Measurements from ENCODE around the gene MRPL12.

DNA sequence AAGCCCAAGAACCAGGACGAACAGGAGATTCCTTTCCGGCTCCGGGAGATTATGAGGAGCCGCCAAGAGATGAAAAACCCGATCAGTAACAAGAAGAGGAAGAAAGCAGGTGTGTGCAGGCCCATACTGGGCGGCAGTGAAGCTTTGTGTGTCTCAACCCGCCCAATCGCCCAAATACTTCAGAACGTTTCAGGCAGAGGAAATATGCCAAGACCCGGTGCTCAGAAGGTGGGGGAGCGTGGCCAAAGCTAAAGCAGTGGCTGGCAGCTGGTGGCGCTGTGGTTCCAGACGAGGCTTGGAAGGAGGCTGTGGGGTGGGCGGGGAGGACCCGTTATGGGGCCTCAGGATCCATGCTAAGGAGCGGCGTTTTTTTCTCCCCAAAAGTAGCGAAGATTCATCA is 35.4 kb upstream of the MRPL12 start:
- no peak for TF ChIP-seq ZBTB26 (tag by site-specific recombination; optimal IDR thresholded peaks at IDR 0.05)
- TF ChIP-seq CTCF (tag by site-specific recombination; IDR thresholded peaks at IDR 0.05), result 0 out of 2 replicates have a peak, but pooled peaks have one; percentile 37
- no peak for TF ChIP-seq YY1 (tag by site-specific recombination; IDR thresholded peaks at IDR 0.05)
- no peak for TF ChIP-seq ZNF549 (tag by site-specific recombination; IDR thresholded peaks at IDR 0.05)
- TF ChIP-seq ZBTB8A (tag by site-specific recombination; IDR thresholded peaks at IDR 0.05), result no peak
- TF ChIP-seq, protein P1, sequence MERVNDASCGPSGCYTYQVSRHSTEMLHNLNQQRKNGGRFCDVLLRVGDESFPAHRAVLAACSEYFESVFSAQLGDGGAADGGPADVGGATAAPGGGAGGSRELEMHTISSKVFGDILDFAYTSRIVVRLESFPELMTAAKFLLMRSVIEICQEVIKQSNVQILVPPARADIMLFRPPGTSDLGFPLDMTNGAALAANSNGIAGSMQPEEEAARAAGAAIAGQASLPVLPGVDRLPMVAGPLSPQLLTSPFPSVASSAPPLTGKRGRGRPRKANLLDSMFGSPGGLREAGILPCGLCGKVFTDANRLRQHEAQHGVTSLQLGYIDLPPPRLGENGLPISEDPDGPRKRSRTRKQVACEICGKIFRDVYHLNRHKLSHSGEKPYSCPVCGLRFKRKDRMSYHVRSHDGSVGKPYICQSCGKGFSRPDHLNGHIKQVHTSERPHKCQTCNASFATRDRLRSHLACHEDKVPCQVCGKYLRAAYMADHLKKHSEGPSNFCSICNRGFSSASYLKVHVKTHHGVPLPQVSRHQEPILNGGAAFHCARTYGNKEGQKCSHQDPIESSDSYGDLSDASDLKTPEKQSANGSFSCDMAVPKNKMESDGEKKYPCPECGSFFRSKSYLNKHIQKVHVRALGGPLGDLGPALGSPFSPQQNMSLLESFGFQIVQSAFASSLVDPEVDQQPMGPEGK (tag by site-specific recombination; IDR thresholded peaks at IDR 0.05), result no peak
- TF ChIP-seq ZNF621 (tag by site-specific recombination; IDR thresholded peaks at IDR 0.05), result no peak
- no peak for TF ChIP-seq ZNF274 (IDR thresholded peaks at IDR 0.05; ENCODE audit: low read length)
- no peak for TF ChIP-seq ZNF274 (tag by site-specific recombination; IDR thresholded peaks at IDR 0.05; ENCODE audit: borderline replicate concordance)
- TF ChIP-seq ZNF670 (tag by site-specific recombination; IDR thresholded peaks at IDR 0.05; ENCODE audit: low read depth), result no peak
- TF ChIP-seq RBAK (tag by site-specific recombination; IDR thresholded peaks at IDR 0.05), result no peak
- TF ChIP-seq ZNF555 (tag by site-specific recombination; conservative IDR thresholded peaks at IDR 0.05), result no peak
- peak; percentile 15; the same call in 1 of the 2 replicates for TF ChIP-seq SP2 (tag by site-specific recombination; IDR thresholded peaks at IDR 0.05)
- no peak for TF ChIP-seq KLF10 (tag by site-specific recombination; IDR thresholded peaks at IDR 0.05)

All from HEK293 (cell line).